OCI-M2 (cell line): ENCODE measurements around the gene ZNF516.

ENCODE experiments used
- DNase-seq: peaks from one replicate; lab custom pipeline; 2025; ENCODE audit not compliant: unreplicated experiment; lab: John Stamatoyannopoulos, UW

ZNF516 gene

GRCh38 chr18:76457475-76457874 lies 37.6 kb downstream of the ZNF516 start:
- DNase-seq: no peak

- DNase-seq: no peak
Measured at GRCh38 chr18:76456823-76457222, 38.2 kb downstream of the ZNF516 start.

GRCh38 chr18:76456018-76456750 lies 38.9 kb downstream of the ZNF516 start:
- no peak for DNase-seq

DNA sequence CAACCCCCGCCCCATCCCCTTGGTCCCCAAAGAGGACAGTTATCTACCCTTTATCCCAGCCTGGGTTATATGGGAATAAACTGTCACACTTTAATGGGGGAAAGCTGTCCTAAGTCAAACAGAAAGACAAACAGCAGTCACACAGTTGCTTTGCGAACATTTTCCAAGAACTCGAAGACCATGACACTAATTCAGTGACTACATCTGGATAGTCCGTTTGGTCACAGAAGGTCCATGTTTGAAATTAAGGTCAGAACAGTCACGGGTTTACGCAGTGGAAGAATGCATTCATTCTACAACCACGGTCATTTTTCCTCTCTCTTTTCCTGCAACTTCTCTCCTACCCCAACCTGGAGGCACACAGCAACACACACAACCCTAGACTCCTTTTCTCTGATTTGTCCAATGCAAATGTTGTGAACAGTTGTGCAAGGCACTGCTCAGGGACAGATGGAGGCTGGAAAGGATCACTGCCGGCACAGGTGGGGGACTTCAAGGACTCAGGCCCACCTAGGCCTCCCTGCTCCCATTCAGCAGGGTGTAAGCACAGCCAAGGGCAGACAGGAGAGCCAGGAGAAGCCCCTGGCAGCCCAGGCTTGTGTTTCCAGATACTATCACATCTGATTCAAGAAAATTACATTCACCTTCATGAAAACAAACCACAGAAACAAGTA lies 39.9 kb downstream of the ZNF516 start:
- no peak for DNase-seq

- DNase-seq: no peak
Measured at GRCh38 chr18:76454418-76454817, 40.6 kb downstream of the ZNF516 start.

- no peak for DNase-seq
Measured at GRCh38 chr18:76453932-76454331, 41.1 kb downstream of the ZNF516 start.

- no peak for DNase-seq
Measured at GRCh38 chr18:76453057-76453561, 41.9 kb downstream of the ZNF516 start.

DNA sequence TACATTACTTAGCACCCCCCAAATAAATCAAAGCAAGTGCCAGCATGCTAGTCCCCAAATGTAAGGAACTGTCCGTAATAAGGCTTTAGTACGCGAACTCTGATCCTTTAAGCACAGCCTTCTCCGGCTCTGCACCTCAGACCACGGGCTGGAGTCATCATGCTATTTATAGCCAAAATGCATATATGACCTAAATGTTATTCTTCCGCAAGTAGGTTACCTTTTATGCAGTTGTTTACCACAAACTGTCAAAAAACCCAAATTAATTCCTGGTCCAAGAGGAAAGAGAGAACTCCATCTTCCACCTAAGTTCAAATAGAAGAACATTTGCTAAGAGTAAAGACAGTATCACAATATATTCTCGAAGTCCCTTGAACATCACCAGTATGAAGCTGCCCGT lies 42.7 kb downstream of the ZNF516 start:
- DNase-seq: no peak

GRCh38 chr18:76451396-76452331 lies 43.4 kb downstream of the ZNF516 start:
- no peak for DNase-seq

DNA sequence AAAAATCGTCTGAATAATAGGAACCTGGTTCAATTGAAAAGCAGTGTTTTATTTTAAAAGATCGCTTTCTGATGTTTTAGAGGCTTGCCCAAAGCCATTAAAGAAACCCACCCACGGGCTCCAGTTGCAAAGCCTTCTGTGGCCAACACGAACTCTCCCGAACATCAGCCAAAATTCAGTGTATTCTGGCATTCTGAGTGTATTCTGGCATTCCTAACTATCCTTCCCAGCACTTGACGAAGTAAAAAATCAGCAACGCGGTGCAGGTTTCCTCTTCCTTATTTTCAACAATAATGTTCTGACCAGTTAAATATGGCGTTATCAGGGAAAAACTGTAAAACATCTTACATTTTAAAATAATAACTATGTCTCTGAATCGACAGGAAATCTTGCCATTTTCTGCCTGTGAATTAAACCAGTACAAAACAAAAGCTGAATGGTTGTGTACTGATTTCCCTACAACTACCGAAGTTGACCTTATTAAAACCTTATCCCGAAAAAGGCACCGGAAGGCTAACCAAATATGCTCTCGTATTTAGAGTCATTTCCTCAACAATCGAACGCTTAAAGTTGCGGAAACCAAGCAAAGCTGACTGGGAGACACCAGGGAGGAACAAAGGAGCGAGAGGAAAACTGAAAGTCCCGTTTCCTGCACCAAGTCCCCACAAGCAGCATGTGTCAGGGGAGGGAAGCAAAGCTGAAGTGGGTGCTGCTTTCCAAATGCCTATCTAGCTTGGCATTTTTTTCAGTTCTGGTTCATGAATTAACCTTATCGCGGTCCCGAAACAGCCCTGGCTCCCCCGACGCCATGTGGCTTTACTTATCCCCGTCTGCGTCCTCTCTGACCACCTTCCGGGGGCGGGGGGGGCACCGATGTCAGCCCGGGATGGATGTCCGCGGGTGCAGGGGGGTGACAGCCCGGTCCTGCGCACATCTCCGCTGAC lies 44.3 kb downstream of the ZNF516 start:
- DNase-seq: peak; percentile 6

DNA sequence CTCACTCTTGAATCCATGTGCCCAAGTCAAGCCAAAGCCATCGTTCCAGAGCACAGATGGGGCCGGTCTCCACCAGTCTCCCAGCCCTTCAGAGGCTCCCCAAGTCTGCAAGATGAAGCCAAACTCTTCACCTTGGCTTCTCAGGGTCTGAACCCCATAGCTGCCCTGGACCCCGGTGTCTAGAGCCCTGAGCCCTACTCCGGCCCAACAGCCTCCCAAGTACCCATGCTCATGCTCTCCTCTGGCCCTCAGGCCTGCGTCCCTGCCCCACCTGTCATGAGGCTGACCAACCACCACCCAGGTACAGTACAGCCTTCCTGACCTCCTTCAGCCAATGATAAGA lies 46.0 kb downstream of the ZNF516 start:
- DNase-seq: no peak

- no peak for DNase-seq
Measured at GRCh38 chr18:76448256-76449110, 46.6 kb downstream of the ZNF516 start.

DNA sequence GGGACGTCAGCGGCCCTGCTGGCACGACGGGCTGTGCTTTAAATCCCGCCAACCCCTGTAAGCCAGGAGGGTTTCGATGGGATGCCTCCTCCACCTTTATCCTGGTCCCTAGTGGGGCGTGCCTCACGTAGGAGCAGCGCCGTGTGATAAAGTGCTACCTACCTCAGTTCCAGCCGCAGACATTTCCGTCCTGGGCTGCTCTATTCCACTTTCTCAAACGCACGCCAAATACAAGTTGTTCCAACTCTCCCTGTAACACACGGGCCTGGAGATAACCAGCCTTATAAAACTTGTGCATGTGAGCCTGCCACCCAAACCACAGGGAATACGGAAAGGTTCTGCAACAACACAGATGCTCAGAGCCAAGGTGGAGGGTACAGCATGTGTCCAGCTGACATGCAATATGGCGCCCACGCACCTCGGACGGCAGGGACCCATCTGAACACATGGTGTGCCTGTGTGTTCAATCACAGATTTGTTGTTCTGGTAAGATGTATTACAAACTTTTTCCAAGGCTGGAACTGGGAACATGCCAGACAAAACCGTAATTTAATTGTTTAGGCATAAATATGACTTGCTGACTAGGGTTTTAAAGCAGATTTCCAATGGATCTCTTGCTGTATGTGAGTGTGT lies 47.7 kb downstream of the ZNF516 start:
- DNase-seq: no peak

- DNase-seq: no peak
Measured at GRCh38 chr18:76446321-76447257, 48.5 kb downstream of the ZNF516 start.

DNA sequence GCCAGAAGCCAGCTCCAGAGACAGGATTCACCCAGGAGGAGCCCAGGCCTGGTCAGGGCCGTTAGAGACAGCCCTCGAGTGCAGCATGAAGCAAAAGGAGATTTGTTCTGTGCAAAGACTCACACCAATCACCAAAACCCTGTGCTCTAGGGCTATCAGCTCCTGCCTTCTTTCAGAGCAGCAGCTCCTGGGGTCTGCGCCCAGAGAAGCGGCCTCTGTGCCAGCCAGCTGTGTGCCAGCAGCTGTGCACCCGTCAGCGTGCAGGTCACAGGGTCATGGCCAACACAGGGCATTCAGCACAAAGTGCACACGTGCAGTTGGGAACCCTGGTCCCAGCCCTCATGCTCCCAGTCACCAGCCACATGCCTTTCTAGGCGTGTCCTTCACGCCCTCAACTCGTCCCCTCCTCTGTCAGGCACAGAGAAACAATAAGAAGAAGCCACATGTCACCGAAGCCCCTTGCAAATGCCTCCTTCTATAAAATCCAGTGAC lies 49.3 kb downstream of the ZNF516 start:
- no peak for DNase-seq

DNA sequence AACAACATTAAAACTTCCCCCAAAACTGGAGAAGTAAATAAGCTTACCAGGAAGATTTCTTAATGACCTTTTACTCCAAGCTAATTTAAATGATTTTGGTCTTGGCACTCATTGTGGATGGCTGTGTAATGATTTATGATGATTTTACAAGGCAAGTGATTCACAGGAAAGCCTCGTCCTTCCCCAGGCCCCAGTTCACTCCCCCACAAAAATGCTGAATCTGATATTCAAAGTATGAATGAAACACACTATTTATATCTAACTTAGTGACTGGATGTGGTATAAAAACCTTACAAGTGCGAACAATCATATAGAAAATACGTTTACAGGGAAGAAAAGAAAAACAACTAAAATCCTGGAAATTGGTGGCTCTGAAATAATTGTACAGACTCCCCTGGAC lies 49.8 kb downstream of the ZNF516 start:
- DNase-seq: no peak

DNA sequence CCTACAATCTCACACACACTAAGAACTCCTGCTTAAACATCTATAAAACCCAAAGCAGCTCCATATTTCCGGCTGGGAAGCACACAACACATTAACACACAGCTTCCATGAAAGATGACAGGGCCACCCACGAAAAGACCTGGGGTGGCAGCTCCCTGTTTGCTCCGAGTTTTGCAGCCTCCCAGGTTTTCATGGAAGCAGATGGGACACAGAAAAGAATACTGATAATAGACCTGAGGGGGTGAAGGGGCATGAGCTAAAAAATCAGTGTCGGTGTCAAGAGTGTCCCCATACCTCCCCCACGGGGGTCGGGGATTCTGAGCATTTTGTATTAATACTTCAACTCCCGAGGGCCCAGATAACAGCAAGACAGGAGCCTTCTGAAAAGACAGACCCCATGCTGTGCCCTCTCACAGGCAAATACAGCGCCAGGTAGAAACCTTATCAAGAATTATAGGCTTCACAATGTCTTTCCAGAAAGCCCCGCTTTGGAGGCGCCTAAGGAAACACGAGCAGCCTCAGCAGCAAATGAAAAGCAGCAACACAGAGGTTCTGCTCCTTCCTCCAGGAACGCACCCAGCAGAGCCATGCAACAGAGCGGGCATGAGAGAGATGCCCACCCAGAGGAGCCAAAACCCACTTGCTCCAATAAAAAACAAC lies 50.5 kb downstream of the ZNF516 start:
- no peak for DNase-seq
